ENCODE results near the gene MRGPRG. TPM values are rescaled to one million over a fixed set of nuclear protein-coding genes. Genes with fewer than 3 reads are reported as not detected.

Gene MRGPRG
- total RNA-seq, 4 donors from 2014 or later = not detected

DNA sequence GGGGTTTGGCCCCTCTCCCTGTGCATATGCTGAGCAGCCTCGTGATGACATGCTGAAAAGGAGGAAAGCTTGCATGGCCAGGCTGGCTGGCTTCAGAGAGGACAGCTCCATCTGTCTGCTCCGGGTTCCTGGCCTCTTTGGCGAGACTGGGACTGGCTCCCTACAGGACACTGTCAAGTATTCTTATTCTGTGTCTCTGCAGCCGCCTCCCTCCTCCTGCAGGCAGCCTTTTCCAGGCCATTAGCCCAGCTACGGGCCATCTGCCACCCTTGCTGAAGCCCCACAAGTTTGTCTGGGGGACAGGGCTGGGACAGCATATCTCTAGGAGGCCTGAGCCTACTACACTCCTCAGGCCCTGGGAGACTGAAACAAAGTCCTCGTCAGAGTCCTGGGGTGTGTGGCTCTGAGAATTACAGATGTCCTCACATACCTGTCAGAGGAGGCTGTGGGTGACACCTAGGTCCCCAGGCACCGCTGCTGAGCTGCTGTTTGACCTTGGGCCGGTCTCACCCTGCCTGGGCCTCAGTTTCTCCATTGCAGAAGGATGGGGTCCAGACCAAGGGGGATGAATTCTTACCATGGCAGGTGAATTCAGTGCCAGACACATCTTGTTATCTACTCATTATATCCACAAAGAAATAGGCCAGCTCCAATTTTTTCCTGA, 11.0 kb downstream of the MRGPRG start:
- intact Hi-C loops (cut with DNase I) = no loop called here
- Histone ChIP-seq H3K36me3 (no peaks in the 10 kb centered on the region), H3K27me3 (peaks cover 7 to 38% (median 9%) of the 10 kb centered on the region in 4 donors), H3K4me1 (peaks cover 0 to 19% (median 8%) of the 10 kb centered on the region in 3 donors), H3K27ac (no peak overlapping the region), H3K9me3 (peaks cover 0 to 8% (median 0%) of the 10 kb centered on the region in 3 donors), H3K4me3 (no peak overlapping the region)
- DNase-seq = no peak
- WGBS, 2 donors = 55 to 69% methylated on average over 4 to 5 of the region's 8 CpGs
- TF ChIP-seq CTCF (IDR thresholded peaks at IDR 0.05) (no peak), POLR2A (IDR thresholded peaks at IDR 0.05) (no peak)

DNA sequence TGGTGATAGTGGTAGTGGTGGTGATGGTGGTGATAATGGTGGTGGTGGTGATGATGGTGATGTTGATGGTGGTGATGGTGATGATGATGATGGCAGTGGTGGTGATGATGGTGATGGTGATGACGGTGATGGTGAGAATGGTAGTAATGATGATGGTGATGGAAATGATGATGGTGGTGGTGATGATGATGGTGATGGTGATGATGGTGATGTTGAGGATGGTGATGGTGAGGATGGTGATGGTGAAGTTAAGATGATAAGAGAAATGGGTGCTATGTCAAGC, 11.8 kb downstream of the MRGPRG start:
- H3K4me1 ChIP-seq = peaks cover 0 to 19% (median 8%) of the 10 kb centered on the region in 3 donors
- intact Hi-C loops (cut with DNase I) = no loop called here
- H3K9me3 ChIP-seq = peaks cover 0 to 7% (median 0%) of the 10 kb centered on the region in 3 donors
- H3K36me3 ChIP-seq = no peaks in the 10 kb centered on the region
- H3K4me3 ChIP-seq = no peak overlapping the region
- H3K27ac ChIP-seq = no peak overlapping the region
- peaks cover 7 to 43% (median 12%) of the 10 kb centered on the region in 4 donors for H3K27me3 ChIP-seq
- no peak for DNase-seq
- WGBS, 2 donors = 93 to 96% methylated on average over 1 of the region's 1 CpG
- TF ChIP-seq CTCF (IDR thresholded peaks at IDR 0.05) = no peak
- no peak for TF ChIP-seq POLR2A (IDR thresholded peaks at IDR 0.05)

DNA sequence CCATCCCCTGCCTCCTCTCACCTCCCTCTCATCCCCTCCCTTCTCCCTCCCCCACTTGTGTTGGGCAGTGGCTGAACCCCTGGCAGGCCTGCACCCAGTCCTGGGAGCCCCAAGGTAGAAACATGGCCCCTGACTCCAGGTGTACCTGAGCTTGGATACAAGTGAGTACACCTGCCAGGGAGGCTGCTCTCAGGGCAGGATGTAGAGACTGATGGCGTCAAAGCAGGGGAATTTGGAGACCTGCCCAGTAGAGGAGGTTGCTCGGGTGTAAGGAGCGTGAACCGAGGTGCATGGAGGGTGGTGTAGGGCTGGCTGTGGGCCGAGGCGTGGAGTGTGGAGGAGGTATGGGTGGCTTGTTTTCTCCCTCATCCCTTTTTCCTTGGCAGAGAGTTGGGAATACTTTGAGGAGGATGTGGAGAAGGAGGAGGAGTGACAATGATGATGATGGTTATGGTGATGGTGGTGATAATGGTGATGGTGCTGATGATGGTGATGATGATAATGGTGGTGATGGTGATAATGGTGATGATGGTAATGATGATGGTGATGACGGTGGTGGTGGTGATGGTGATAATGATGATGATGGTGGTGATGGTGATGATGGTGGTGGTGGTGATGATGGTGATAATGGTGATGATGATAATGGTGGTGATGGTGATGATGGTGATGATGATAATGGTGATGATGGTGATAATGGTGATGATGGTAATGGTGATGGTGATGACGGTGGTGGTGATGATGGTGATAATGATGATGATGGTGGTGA, 12.3 kb downstream of the MRGPRG start:
- intact Hi-C loops (cut with DNase I) = no loop called here
- H3K27ac ChIP-seq = no peak overlapping the region
- no peak for DNase-seq
- WGBS, 2 donors = 84 to 85% methylated on average over 8 of the region's 8 CpGs
- H3K27me3 ChIP-seq = peaks cover 7 to 43% (median 14%) of the 10 kb centered on the region in 4 donors
- peaks cover 0 to 2% (median 0%) of the 10 kb centered on the region in 3 donors for H3K9me3 ChIP-seq
- H3K36me3 ChIP-seq = no peaks in the 10 kb centered on the region
- no peak overlapping the region for H3K4me3 ChIP-seq
- TF ChIP-seq POLR2A (IDR thresholded peaks at IDR 0.05) (no peak), CTCF (IDR thresholded peaks at IDR 0.05) (no peak)
- peaks cover 0 to 19% (median 8%) of the 10 kb centered on the region in 3 donors for H3K4me1 ChIP-seq

DNA sequence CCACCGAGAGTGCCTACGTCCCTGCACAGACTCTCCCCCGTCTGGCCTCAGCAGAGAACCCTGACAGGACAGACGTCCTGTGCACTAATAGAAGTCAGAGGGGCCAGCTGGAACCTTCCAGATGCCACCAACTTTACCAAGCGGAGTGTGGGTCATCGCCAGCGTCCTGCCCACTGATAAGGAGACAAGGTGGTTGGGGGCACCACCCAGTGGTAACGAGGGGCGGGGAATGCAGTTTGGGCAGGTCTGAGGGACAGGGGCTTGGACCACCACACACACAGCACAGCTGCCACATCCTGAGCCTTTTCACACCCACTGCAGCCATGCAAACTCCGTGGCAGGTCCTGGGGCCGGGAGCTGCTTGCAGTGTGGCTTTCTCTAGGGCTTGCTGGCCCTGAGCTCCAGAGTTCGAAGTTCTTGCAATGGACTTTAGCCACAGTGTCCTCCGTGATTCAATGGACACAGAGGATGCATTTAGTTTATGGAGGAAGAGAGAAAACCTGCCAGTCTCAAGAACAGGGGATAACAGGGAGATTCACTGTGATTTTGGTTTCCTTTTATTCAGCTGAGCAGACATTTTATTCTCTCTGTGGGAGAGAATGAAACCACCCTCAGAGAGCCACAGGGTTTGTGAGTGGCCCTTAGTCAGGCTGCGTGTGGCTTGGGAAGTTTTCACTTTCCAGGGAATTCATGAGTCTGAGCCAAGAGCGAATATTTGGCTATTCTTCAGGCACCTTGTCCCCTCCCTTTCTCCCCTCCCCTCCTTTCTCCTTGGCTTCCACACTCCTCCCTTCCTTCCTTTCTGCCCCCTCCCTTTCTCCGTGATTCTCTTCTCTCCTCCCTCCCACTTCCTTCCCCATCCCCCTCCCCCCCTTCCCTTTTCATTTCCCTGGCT, 13.1 kb downstream of the MRGPRG start:
- H3K27ac ChIP-seq = no peak overlapping the region
- no peaks in the 10 kb centered on the region for H3K36me3 ChIP-seq
- TF ChIP-seq POLR2A (IDR thresholded peaks at IDR 0.05) (no peak), CTCF (IDR thresholded peaks at IDR 0.05) (no peak)
- intact Hi-C loops (cut with DNase I) = no loop called here
- WGBS, 2 donors = 25 to 38% methylated on average over 8 of the region's 16 CpGs
- no peaks in the 10 kb centered on the region for H3K9me3 ChIP-seq
- peaks cover 0 to 19% (median 8%) of the 10 kb centered on the region in 3 donors for H3K4me1 ChIP-seq
- no peak overlapping the region for H3K4me3 ChIP-seq
- no peak for DNase-seq
- peaks cover 7 to 52% (median 14%) of the 10 kb centered on the region in 4 donors for H3K27me3 ChIP-seq
